Stimulated activated CD8-positive, alpha-beta memory T cell treated with anti-CD3 and anti-CD28 coated beads, Interleukin-7, amount 100 ng/mL, for 24 hours (primary cell): ENCODE measurements around the gene USP7.
"Not testable (repeated sequence)": the region's sequence is repeated elsewhere in the genome, so short reads cannot be mapped to it uniquely, and the experiment has no call there.

Experiments used
- DNase-seq: peaks from one replicate; pipeline ENCODE4 v3.0.0-alpha.2; 2020; ENCODE audit warnings: low read depth

The USP7 gene

GRCh38 chr16:8923199-8923598, 40.5 kb downstream of the USP7 start:
- no peak for DNase-seq

GRCh38 chr16:8921347-8921984, 42.2 kb downstream of the USP7 start:
- no peak for DNase-seq

- no peak for DNase-seq
Measured at GRCh38 chr16:8920645-8921346, 42.9 kb downstream of the USP7 start.

DNA sequence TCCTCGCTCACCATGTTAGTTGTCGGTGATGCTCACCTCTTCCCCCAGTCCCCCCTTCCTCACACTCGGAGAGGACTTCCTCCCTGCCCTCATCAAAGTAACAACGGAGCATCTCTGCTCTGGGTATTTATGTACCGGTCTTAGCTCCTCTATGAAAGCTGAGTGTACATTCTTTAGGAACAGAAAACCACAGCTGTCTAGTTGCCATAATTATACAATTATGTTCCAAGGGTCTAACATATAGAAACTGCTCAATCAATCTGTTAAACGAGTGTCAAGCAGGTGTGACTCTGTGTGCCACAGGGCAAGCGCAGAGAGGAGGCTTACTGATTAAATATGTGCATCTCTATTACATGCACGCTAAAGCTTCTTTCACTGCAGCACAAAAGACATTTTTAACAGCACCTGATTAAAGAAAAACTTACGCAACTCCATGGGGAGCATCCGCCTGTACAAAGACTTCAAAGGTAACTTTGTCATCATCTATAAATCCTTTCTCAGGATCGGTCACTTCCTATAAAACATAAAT, 43.7 kb downstream of the USP7 start:
- DNase-seq: no peak

- no peak for DNase-seq
Measured at GRCh38 chr16:8919089-8919933, 44.4 kb downstream of the USP7 start.

- not testable (repeated sequence) for DNase-seq
Measured at GRCh38 chr16:8917336-8917735, 46.4 kb downstream of the USP7 start.

DNA sequence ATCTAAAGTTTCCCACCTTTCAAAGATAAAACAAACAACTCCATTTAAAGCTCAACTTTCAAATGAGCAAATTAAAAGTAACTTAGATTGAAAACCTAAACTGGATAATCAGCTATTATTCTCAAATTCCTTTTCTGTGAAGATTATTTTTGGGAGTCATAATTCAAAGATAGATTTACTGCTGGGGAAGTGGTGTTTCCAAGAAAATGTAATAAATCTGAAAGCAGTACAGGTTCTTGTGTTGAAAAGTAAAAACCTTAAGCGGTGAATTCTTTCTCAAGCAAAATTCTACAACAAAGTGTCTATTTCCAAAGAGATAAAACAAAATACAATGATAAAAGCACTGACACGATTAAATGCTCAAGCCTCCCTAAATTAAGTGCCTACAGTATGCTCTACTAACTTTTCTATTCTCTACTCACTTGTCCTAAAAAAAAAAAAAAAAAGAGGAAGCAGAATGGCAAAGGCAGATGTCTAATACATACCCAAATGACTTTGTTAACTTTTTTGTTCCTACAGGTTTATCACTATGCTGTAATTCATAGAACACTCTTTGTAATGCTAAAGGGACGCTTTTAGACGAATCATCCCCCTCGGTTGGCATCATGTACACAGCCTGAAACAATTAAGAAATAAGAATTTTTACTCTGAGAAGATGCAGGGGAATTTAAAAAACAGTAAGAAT, 47.0 kb downstream of the USP7 start:
- no peak for DNase-seq

- DNase-seq: no peak
Measured at GRCh38 chr16:8915722-8916301, 47.9 kb downstream of the USP7 start.

DNA sequence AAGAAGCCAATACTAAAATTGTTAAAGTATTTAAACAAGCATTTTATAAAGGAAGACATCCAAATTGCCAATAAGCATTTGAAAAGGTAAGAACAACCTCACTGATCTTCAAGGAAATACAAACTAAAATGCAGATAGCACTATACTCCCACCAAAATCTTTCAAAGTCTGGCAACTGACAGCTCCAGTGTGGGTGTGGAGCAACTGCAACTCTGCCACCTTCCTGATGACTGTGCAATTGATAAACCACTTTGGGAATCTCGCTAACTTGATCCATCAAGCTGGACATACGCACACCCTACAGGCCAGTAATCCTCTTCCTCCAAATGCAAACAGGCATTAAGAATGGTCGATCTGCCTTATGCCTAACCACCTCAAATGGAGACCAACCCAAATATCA, 49.6 kb downstream of the USP7 start:
- no peak for DNase-seq

- no peak for DNase-seq
Measured at GRCh38 chr16:8912793-8913192, 50.9 kb downstream of the USP7 start.

DNA sequence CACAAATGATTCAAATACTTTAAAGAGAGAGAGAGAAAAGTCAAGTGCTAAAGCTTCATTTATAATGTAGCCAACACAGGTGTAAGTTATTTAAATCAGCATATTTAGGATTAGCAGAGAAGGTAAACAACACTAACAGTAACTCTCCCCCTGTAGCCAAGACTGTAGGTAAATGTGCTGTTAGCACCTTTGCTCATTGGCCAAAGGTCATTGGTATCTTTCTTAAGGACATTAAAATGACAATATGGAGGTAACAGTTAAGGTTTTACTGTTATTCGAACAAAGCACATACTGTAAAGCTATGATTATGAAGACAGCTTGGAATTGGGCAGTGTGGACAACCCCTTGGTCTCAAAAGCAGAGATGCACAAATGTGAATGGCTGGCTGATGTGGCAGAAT, 52.9 kb downstream of the USP7 start:
- no peak for DNase-seq

DNA sequence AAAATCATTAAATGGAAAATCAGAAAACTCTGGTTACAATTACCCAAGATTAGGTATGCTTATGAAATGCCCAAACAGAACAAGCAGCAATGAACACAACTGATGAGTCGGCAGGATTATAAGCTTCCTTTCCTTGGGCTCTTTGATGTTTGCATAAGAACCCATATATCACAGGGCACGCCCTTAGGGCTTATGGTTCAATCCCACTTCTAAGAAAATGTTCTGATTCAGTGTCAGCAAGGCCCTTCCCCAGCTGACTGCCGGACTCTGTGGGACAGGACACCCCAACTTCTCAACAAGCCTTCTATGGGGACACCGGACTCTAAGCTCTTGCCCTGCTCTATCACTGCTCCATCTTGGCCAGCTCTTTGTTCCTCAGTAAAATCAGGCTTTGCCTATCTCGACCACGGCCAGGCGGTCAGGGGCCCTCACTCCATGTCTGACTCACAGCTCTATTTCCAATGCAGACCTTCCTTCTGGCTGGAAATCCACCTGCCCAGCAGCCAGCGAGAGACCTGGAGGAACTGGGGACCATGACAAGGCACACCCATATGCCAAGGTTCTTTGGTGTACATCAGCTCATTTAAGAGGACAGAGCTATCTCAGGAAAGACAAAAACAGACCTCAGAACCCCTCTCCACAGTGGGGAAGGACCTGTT, 54.8 kb downstream of the USP7 start:
- DNase-seq: no peak

DNA sequence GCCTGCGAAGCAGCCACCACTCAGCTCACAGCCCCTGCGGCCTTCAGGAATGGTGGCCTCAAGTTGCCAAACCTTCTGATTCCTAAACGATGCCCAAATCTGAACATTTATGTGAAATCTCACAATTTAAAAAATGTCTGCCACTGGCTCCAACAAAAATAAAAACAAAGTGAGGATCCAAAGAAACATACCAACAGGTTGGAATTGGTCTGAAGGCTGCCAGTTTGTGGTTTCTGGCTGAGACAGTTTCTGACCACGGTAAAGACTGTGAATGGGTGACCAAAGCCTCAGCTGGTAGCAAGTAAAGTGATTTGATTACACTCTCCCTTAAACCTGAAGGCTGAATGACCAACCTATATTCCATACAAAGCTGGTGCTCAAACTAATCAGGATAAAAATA, 56.6 kb downstream of the USP7 start:
- no peak for DNase-seq

GRCh38 chr16:8905795-8906591, 57.7 kb downstream of the USP7 start:
- DNase-seq: no peak

DNA sequence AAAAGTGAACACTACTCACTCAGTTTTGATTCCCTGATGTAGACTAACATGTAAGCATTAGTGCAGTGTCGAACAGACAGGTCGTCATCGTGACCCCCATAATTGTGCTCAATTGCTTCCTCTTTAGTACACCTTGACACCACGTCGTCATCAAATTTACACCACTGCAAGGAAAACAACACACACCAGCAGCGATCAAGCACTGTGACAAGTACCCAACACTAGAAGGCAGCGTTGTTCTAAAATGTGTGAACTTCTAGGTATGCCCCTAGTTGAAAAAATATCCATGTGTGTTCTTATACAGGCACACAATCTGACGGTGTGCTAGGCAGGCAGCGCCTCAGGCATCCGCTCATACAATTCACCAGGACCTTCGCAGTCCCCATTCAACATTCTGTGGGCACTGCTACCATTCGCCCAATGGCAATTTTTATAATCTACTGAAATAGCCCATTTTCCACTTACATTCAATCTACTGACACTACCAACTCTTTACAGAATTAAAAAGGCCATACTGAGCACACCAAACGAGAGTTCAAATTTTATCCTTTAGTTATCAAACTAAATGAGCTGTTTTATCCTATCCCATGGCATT, 58.4 kb downstream of the USP7 start:
- no peak for DNase-seq

DNA sequence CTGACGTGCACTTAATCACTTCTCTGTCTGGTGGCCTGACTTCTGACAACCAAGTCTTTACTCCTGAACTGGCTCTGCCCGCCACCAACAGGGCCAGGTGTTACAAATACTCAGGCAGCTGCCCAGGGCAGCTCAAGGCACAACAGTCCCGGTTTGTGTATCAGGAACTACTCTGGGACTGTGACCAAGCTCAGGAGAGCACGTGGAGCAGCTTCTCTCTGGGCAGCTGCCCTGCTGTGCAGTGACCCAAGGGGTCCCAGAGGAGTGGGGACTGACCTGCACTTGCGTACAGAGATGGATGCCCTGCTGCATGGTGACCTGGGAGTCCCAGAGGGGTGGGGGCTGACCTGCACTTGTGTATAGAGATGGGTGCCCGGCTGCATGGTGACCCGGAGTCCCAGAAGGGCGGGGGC, 59.7 kb downstream of the USP7 start:
- no peak for DNase-seq

- DNase-seq: no peak
Measured at GRCh38 chr16:8903004-8903403, 60.7 kb downstream of the USP7 start.

DNA sequence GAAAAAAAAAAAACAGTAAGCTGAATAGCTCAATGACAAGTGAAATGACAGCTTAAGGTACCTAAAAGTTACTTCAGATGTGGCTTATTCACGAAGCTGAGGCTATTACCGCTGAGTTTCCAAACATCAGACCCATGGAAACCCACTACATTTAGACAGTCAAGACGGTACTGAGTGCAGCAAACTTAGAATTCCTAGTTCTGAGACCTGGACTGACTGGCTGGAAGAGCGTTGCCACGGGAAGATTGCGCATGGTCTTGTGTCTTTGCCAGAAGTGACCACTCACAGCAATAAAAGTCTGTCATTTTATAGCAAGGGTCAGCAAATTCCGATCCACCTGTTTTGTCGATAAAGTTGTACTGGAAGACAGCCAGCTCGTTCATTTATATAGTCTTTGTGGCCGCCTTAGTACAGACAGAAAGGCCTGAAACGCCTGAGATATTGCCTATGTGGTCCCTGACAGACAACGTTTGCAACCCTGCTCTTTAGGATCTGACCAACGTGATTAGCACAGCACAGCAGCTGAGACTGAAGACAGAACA, 62.3 kb downstream of the USP7 start:
- DNase-seq: no peak

- DNase-seq: no peak
Measured at GRCh38 chr16:8900343-8900742, 63.4 kb downstream of the USP7 start.
